Prostate gland (tissue), 2 donors: ENCODE measurements around the gene SORL1. TPM values are rescaled to one million over a fixed set of nuclear protein-coding genes. Genes with fewer than 3 reads are reported as not detected.

ENCODE experiments used
- DNase-seq: peaks from one replicate; pipeline ENCODE4 v3.0.0-alpha.2; 2019; ENCODE audit warnings: low spot score
- H3K27ac ChIP-seq, 2 donors: fragments of 200-600 bp; sonication (generic); 2 replicates each; pipeline ENCODE4 v1.5.1; 2017 to 2019
- H3K27me3 ChIP-seq: fragments of 200-600 bp; sonication (generic); replicated peaks from 2 replicates; pipeline ENCODE4 v1.5.1; 2019; ENCODE audit not compliant: insufficient read depth
- H3K36me3 ChIP-seq, 2 donors: fragments of 200-600 bp; sonication (generic); 1 replicate in 1 of 2; 2 replicates in 1 of 2; pipeline versions ENCODE4 v1.5.1 to v1.8.1; 2017 to 2019
- H3K4me1 ChIP-seq: fragments of 200-600 bp; sonication (generic); replicated peaks from 2 replicates; pipeline ENCODE4 v1.5.1; 2019
- H3K4me3 ChIP-seq, 2 donors: fragments of 200-600 bp; sonication (generic); 2 replicates each; pipeline ENCODE4 v1.5.1; 2017 to 2019
- H3K9me3 ChIP-seq: fragments of 200-600 bp; sonication (generic); 2 replicates; pipeline ENCODE4 v1.5.1; 2017
- CTCF ChIP-seq, 4 experiments: fragments of 200-600 bp in 2 of 4; fragments of 450-650 bp in 2 of 4; sonication (generic) in 2 of 4; IDR thresholded peaks; 1 replicate in 3 of 4; 2 replicates in 1 of 4; pipeline ENCODE4 v1.5.1; 2016 to 2019; ENCODE audit warnings: antibody characterized with exemption in 4 of 4, mild to moderate bottlenecking in 2 of 4, moderate library complexity in 2 of 4
- POLR2A ChIP-seq: fragments of 450-650 bp; IDR thresholded peaks from one replicate; pipeline ENCODE4 v1.6.1; 2016; ENCODE audit warnings: antibody characterized with exemption, mild to moderate bottlenecking
- POLR2AphosphoS5 ChIP-seq: sonication (generic); formaldehyde crosslinking; IDR thresholded peaks from one replicate; pipeline ENCODE4 v1.6.1; 2017; ENCODE audit warnings: antibody characterized with exemption
- WGBS: methylation state at CpG from one replicate; pipeline ENCODE4 v1.1.5; 2018; 5-methylcytosine and 5-hydroxymethylcytosine counted together
- intact Hi-C: fragments of 100-400 bp; cut with DNase I; formaldehyde crosslinking; loops from one replicate; pipeline ENCODE4 v1.14.2; 2022
- total RNA-seq, 2 donors: library from RNA; depleted of rRNA; stranded (reverse); fragments of >200 nt; gene quantifications; one replicate each; pipeline ENCODE4 v1.1.0, GENCODE V29; 2016

SORL1 gene
- total RNA-seq, 2 donors from 2014 or later = 77.4 to 97.6 TPM

DNA sequence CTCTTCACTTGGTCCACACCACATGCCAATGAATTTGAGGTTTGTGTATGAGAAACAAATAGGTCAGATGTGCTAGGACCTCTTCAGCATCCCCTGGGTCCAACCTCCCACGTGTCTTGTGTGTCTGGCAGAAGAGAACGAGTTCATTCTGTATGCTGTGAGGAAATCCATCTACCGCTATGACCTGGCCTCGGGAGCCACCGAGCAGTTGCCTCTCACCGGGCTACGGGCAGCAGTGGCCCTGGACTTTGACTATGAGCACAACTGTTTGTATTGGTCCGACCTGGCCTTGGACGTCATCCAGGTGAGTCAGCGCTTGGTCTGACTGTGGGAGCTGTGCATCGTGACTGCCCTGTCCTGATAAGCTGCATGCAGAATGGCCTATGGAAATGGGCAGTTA lies 101.7 kb downstream of the SORL1 start:
- no peak overlapping the region for H3K27ac ChIP-seq
- no peak overlapping the region for H3K4me3 ChIP-seq
- no peaks in the 10 kb centered on the region for H3K4me1 ChIP-seq
- no peaks in the 10 kb centered on the region for H3K27me3 ChIP-seq
- TF ChIP-seq POLR2A = no peak
- TF ChIP-seq CTCF (IDR thresholded peaks at IDR 0.05) = no peak
- TF ChIP-seq POLR2AphosphoS5 = no peak
- H3K36me3 ChIP-seq = no peaks in the 10 kb centered on the region
- 85% methylated on average over 11 of the region's 11 CpGs for WGBS
- intact Hi-C loops = no loop called here
- no peak for DNase-seq
- H3K9me3 ChIP-seq = no peaks in the 10 kb centered on the region

DNA sequence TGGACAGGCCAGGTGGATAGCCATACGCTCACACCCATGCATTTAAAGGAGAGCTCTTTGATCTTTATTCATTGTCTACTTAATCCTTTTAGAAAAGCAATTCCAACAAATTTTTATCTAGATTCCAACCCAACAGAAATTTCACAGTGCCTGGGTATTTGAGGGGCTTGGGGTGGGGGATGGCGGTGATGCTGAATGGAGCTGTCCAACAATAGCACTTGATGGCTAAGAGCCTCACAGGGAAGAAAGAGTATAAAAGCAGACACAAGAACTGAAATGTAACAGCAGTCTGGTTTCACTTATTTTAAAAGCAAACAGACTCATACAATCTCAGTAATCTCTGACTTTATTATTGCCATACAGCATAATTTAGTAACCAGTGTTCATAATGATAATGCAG lies 102.4 kb downstream of the SORL1 start:
- Histone ChIP-seq H3K27me3 (no peaks in the 10 kb centered on the region), H3K9me3 (no peaks in the 10 kb centered on the region), H3K4me1 (no peaks in the 10 kb centered on the region), H3K36me3 (no peaks in the 10 kb centered on the region), H3K27ac (no peak overlapping the region), H3K4me3 (no peak overlapping the region)
- intact Hi-C loops = no loop called here
- 95% methylated on average over 2 of the region's 2 CpGs for WGBS
- no peak for DNase-seq
- TF ChIP-seq POLR2AphosphoS5 = no peak
- TF ChIP-seq CTCF (IDR thresholded peaks at IDR 0.05) = no peak
- TF ChIP-seq POLR2A = no peak

GRCh38 chr11:121555121-121555520 lies 103.0 kb downstream of the SORL1 start:
- Histone ChIP-seq H3K4me1 (no peaks in the 10 kb centered on the region), H3K27ac (no peak overlapping the region), H3K36me3 (no peaks in the 10 kb centered on the region), H3K27me3 (no peaks in the 10 kb centered on the region), H3K9me3 (no peaks in the 10 kb centered on the region), H3K4me3 (no peak overlapping the region)
- TF ChIP-seq POLR2A = no peak
- no peak for TF ChIP-seq CTCF (IDR thresholded peaks at IDR 0.05)
- TF ChIP-seq POLR2AphosphoS5 = no peak
- intact Hi-C loops = no loop called here
- no peak for DNase-seq
- 44% methylated on average over 5 of the region's 5 CpGs for WGBS

- WGBS = 95% methylated on average over 7 of the region's 7 CpGs
- TF ChIP-seq CTCF (IDR thresholded peaks at IDR 0.05) = no peak
- TF ChIP-seq POLR2AphosphoS5 = no peak
- intact Hi-C loops = no loop called here
Observed at GRCh38 chr11:121556937-121557336, 104.8 kb downstream of the SORL1 start.

GRCh38 chr11:121557348-121557747 lies 105.2 kb downstream of the SORL1 start:
- H3K9me3 ChIP-seq = no peaks in the 10 kb centered on the region
- no peaks in the 10 kb centered on the region for H3K4me1 ChIP-seq
- WGBS = 81% methylated on average over 8 of the region's 8 CpGs
- intact Hi-C loops = no loop called here
- no peaks in the 10 kb centered on the region for H3K36me3 ChIP-seq
- no peak overlapping the region for H3K4me3 ChIP-seq
- TF ChIP-seq POLR2A (no peak), POLR2AphosphoS5 (no peak), CTCF (IDR thresholded peaks at IDR 0.05) (no peak)
- H3K27ac ChIP-seq = no peak overlapping the region
- DNase-seq = no peak
- H3K27me3 ChIP-seq = no peaks in the 10 kb centered on the region

More at GRCh38 chr11:121556937-121557336, 104.8 kb downstream of the SORL1 start:
- no peak for DNase-seq
- Histone ChIP-seq H3K27me3 (no peaks in the 10 kb centered on the region), H3K4me3 (no peak overlapping the region), H3K27ac (no peak overlapping the region), H3K36me3 (no peaks in the 10 kb centered on the region), H3K9me3 (no peaks in the 10 kb centered on the region), H3K4me1 (no peaks in the 10 kb centered on the region)
